Measurements from ENCODE around the gene S100A6. TPM values are rescaled to one million over a fixed set of nuclear protein-coding genes. Genes with fewer than 3 reads are reported as not detected.

Gene S100A6
- total RNA-seq, 1 experiment from 2014 or later: 19.2 TPM

- no peak for DNase-seq (ENCODE audit: low spot score)
- no peak for TF ChIP-seq AR (CRISPR knock-in tag; IDR thresholded peaks at IDR 0.05)
- TF ChIP-seq ZNF532 (CRISPR knock-in tag; IDR thresholded peaks at IDR 0.05; ENCODE audit: borderline replicate concordance): no peak
- no peak for TF ChIP-seq NR3C1 (CRISPR knock-in tag; conservative IDR thresholded peaks at IDR 0.05; ENCODE audit: low read depth)
- TF ChIP-seq ZNF121 (CRISPR knock-in tag; IDR thresholded peaks at IDR 0.05): no peak
- no peak for TF ChIP-seq FOXP4 (CRISPR knock-in tag; IDR thresholded peaks at IDR 0.05)
- no peak for TF ChIP-seq TEAD4 (CRISPR knock-in tag; IDR thresholded peaks at IDR 0.05)
- TF ChIP-seq, protein P1, sequence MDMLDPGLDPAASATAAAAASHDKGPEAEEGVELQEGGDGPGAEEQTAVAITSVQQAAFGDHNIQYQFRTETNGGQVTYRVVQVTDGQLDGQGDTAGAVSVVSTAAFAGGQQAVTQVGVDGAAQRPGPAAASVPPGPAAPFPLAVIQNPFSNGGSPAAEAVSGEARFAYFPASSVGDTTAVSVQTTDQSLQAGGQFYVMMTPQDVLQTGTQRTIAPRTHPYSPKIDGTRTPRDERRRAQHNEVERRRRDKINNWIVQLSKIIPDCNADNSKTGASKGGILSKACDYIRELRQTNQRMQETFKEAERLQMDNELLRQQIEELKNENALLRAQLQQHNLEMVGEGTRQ (CRISPR knock-in tag; IDR thresholded peaks at IDR 0.05): no peak
- TF ChIP-seq GRHL2 (CRISPR knock-in tag; IDR thresholded peaks at IDR 0.05; ENCODE audit: insufficient replicate concordance, severe bottlenecking): no peak
- TF ChIP-seq, protein P2, sequence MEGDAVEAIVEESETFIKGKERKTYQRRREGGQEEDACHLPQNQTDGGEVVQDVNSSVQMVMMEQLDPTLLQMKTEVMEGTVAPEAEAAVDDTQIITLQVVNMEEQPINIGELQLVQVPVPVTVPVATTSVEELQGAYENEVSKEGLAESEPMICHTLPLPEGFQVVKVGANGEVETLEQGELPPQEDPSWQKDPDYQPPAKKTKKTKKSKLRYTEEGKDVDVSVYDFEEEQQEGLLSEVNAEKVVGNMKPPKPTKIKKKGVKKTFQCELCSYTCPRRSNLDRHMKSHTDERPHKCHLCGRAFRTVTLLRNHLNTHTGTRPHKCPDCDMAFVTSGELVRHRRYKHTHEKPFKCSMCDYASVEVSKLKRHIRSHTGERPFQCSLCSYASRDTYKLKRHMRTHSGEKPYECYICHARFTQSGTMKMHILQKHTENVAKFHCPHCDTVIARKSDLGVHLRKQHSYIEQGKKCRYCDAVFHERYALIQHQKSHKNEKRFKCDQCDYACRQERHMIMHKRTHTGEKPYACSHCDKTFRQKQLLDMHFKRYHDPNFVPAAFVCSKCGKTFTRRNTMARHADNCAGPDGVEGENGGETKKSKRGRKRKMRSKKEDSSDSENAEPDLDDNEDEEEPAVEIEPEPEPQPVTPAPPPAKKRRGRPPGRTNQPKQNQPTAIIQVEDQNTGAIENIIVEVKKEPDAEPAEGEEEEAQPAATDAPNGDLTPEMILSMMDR (IDR thresholded peaks at IDR 0.05): no peak
- no peak for TF ChIP-seq ESRRA (CRISPR knock-in tag; IDR thresholded peaks at IDR 0.05; ENCODE audit: borderline replicate concordance)
- TF ChIP-seq ZNF396 (CRISPR knock-in tag; IDR thresholded peaks at IDR 0.05; ENCODE audit: borderline replicate concordance): no peak
- Mint-ChIP-seq H3K27ac (no peak overlapping the region), H3K4me1 (peaks cover 20% of the 10 kb centered on the region), H3K9me3 (no peaks in the 10 kb centered on the region), H3K4me3 (no peak overlapping the region), H3K36me3 (no peaks in the 10 kb centered on the region), H3K27me3 (ENCODE audit: low read depth) (no peaks in the 10 kb centered on the region; the same call in 1 of the 2 replicates)
- ATAC-seq: no peak
- CTCF ChIA-PET: interaction anchor here (1.7 to 5.7 kb wide), 6 partner anchors 10 to 73 kb away, joined by 5 to 52 read pairs (median 12); partner anchors contain the start of genes S100A13 and S100A6
- POLR2A ChIA-PET: interaction anchor here (1.3 kb wide), 1 partner anchor 14 kb away, joined by 3 read pairs; no protein-coding TSS in a partner anchor
These were observed 18.2 kb upstream of the S100A6 start for GRCh38 chr1:153553830-153554541.
